K562 (cell line): ENCODE measurements around the gene MAD2L1BP. TPM values are rescaled to one million over a fixed set of nuclear protein-coding genes. Genes with fewer than 3 reads are reported as not detected.

Source experiments
- ATF2 ChIP-seq: sonication (generic); formaldehyde crosslinking; IDR thresholded peaks from 2 replicates; pipeline ENCODE4 v1.8.1; 2022; ENCODE audit warnings: missing genetic modification reagents
- C11orf30 ChIP-seq: fragments of 450-650 bp; IDR thresholded peaks from 2 replicates; pipeline ENCODE4 v1.6.1; 2016; ENCODE audit warnings: low read depth, mild to moderate bottlenecking
- HMBOX1 ChIP-seq: sonication (generic); IDR thresholded peaks from 2 replicates; pipeline ENCODE4 v1.6.1; 2016
- HNRNPUL1 ChIP-seq: fragments of 200-400 bp; formaldehyde crosslinking; IDR thresholded peaks from 2 replicates; pipeline ENCODE4 v1.6.1; 2017; ENCODE audit warnings: low read length
- IRF1 ChIP-seq: sonication (generic); formaldehyde crosslinking; IDR thresholded peaks from 2 replicates; pipeline ENCODE4 v1.8.0; 2022; ENCODE audit warnings: missing genetic modification reagents, mild to moderate bottlenecking, borderline replicate concordance
- NEUROD1 ChIP-seq: fragments of 150-350 bp; IDR thresholded peaks from 2 replicates; pipeline ENCODE4 v1.6.1; 2014; ENCODE audit warnings: borderline replicate concordance, low read length, low read depth; ENCODE audit not compliant: partially characterized antibody
- PURB ChIP-seq: sonication (generic); formaldehyde crosslinking; IDR thresholded peaks from 2 replicates; pipeline ENCODE4 v1.9.0; 2021; ENCODE audit warnings: low read depth, mild to moderate bottlenecking, missing genetic modification reagents
- RUNX1 ChIP-seq: sonication (generic); IDR thresholded peaks from 2 replicates; pipeline ENCODE4 v1.6.1; 2016; ENCODE audit warnings: antibody characterized with exemption, low read depth
- SP1 ChIP-seq: sonication (generic); formaldehyde crosslinking; IDR thresholded peaks from 2 replicates; pipeline ENCODE4 v1.8.1; 2022; ENCODE audit warnings: mild to moderate bottlenecking, missing genetic modification reagents
- SREBF2 ChIP-seq: sonication (generic); formaldehyde crosslinking; IDR thresholded peaks from 2 replicates; pipeline ENCODE4 v1.4.0; 2020; ENCODE audit warnings: mild to moderate bottlenecking, missing genetic modification reagents
- TAF1 ChIP-seq: IDR thresholded peaks from 2 replicates; pipeline ENCODE4 v1.6.1; 2011; ENCODE audit warnings: mild to moderate bottlenecking, low read length, moderate library complexity; ENCODE audit not compliant: insufficient read depth, control insufficient read depth, severe bottlenecking; ENCODE audit errors: extremely low read depth
- ZMIZ1 ChIP-seq, 2 experiments: fragments of 150-350 bp in 1 of 2; IDR thresholded peaks; 2 replicates each; pipeline ENCODE4 v1.6.1; 2012 to 2016; ENCODE audit warnings: low read depth in 2 of 2, low read length in 2 of 2, mild to moderate bottlenecking in 1 of 2, moderate library complexity in 1 of 2
- ZNF134 ChIP-seq: fragments of 250-450 bp; sonication (Bioruptor Pico); conservative IDR thresholded peaks from 2 replicates; pipeline ENCODE4 v1.4.0; 2020
- ZNF212 ChIP-seq: fragments of 450-650 bp; formaldehyde crosslinking; IDR thresholded peaks from 2 replicates; pipeline ENCODE4 v1.4.0; 2020; ENCODE audit warnings: mild to moderate bottlenecking
- ZNF316 ChIP-seq: fragments of 450-650 bp; IDR thresholded peaks from 2 replicates; pipeline ENCODE4 v1.6.1; 2016
- ZNF395 ChIP-seq: fragments of 200-800 bp; sonication (Bioruptor generic); IDR thresholded peaks from 2 replicates; pipeline ENCODE4 v1.6.1; 2017; ENCODE audit warnings: missing genetic modification characterization, missing compliant biosample characterization
- ZNF507 ChIP-seq: conservative IDR thresholded peaks from 2 replicates; pipeline ENCODE4 v1.6.1; 2017; ENCODE audit warnings: missing genetic modification characterization, missing compliant biosample characterization
- ZNF766 ChIP-seq: fragments of 200-800 bp; sonication (Bioruptor generic); conservative IDR thresholded peaks from 2 replicates; pipeline ENCODE4 v1.6.1; 2016; ENCODE audit warnings: missing genetic modification characterization, missing compliant biosample characterization
- polyA plus RNA-seq, 8 experiments: library from polyadenylated mRNA; depleted of rRNA in 4 of 8; stranded (reverse) in 5 of 8; unstranded in 3 of 8; fragments of >200 nt; fragmentation: Nextera tagmentation in 2 of 8; fragmentation: Illumina TruSeq in 1 of 8; extraction: Ambion mirVana in 2 of 8; extraction: Trizol in 1 of 8; gene quantifications; 2 replicates each; pipeline versions ENCODE4 v1.2.1 to v1.2.3, GENCODE V29; 2011 to 2014; ENCODE audit warnings: inconsistent platforms in 1 of 8, missing spikeins in 1 of 8
- total RNA-seq, 7 experiments: library from RNA; depleted of rRNA in 6 of 7; stranded (reverse); fragments of >200 nt in 6 of 7; fragmentation: Illumina TruSeq in 2 of 7; extraction: Trizol in 2 of 7; gene quantifications; 2 replicates each; pipeline versions ENCODE4 v1.2.1 to v1.2.3, GENCODE V29; 2011 to 2021; ENCODE audit warnings: low replicate concordance in 1 of 7

MAD2L1BP gene
- total and polyA plus RNA-seq, 9 of the 15 experiments (the other 6 are each of a cell fraction or from before 2014, with no cell fraction given): 69.7 to 321 (median 111) TPM

GRCh38 chr6:43630980-43631619, 4.5 kb upstream of the MAD2L1BP start (continued):
- TF ChIP-seq C11orf30 (no peak), ZNF316 (no peak), ZNF395 (CRISPR knock-in tag) (no peak), PURB (CRISPR knock-in tag) (no peak), ZMIZ1 (IDR thresholded peaks at IDR 0.05; ENCODE audit: low read depth in 2 of 2, low read length in 2 of 2) (peak in 1 of 2 experiments; percentile 98; a peak in 2 of 4 replicates), TAF1 (no peak), NEUROD1 (peak; percentile 96), ZNF134 (peak; percentile 60; the same call in 1 of the 2 replicates), IRF1 (CRISPR knock-in tag) (no peak), RUNX1 (peak; percentile 83; the same call in 1 of the 2 replicates), SP1 (peak; percentile 62; the same call in 1 of the 2 replicates), HNRNPUL1 (no peak), HMBOX1 (peak; percentile 96), ZNF766 (CRISPR knock-in tag) (no peak), ZNF507 (no peak), SREBF2 (no peak), ATF2 (CRISPR knock-in tag) (no peak), ZNF212 (no peak; the same call in 1 of the 2 replicates)
